K562 (cell line): ENCODE measurements around the gene RPS6KA4. TPM values are rescaled to one million over a fixed set of nuclear protein-coding genes. Genes with fewer than 3 reads are reported as not detected.
A peak's percentile ranks its signal among the peaks of the same experiment; 100 is the strongest.

Experiments
- ATAC-seq: fragments of 200-7000 bp; cut with Tn5 transposase; 3 replicates; pipeline ENCODE4 v1.9.1; 2020; ENCODE audit warnings: moderate library complexity
- BruUV-seq: library from RNA; stranded (reverse); fragments of 400-500 nt; replicated peaks from 2 replicates; lab custom pipeline; 2021; lab: Mats Ljungman, UMichigan
- CTCF ChIA-PET: fragments of 300-600 bp; formaldehyde crosslinking; extraction: SDS; loops from one replicate; lab custom pipeline; 2021; ENCODE audit warnings: low intra/inter-chr PET ratio; lab: Yijun Ruan, JAX
- POLR2A ChIA-PET: fragments of 300-600, 350-650 bp; sonication (Branson Sonifier 250); formaldehyde crosslinking; extraction: SDS; loops from one replicate; lab custom pipeline; 2021; ENCODE audit warnings: antibody characterized with exemption, inconsistent platforms; lab: Yijun Ruan, JAX
- DNase-seq, 4 experiments: peaks; one replicate each; pipeline versions ENCODE4 v3.0.0 to v3.0.0-alpha.2; 2011 to 2018; ENCODE audit warnings: low spot score in 3 of 4, mixed read lengths in 3 of 4; ENCODE audit errors: extremely low read depth in 1 of 4
- FAIRE-seq: peaks from 2 replicates; lab custom pipeline; 2011; peaks lifted over from hg19 to GRCh38; lab: Jason Lieb, UNC
- H2AFZ ChIP-seq: 2 replicates; pipeline ENCODE4 v1.6.0; 2011; ENCODE audit warnings: low read depth, low read length, control low read depth, inconsistent platforms
- H3K27ac ChIP-seq: fragments of 200-600 bp; 3 replicates; pipeline ENCODE4 v1.8.0; 2011; ENCODE audit warnings: low read depth, mild to moderate bottlenecking, control low read depth, inconsistent platforms, low read length, moderate library complexity, mixed read lengths; ENCODE audit errors: extremely low read depth
- H3K27me3 ChIP-seq, 2 experiments: fragments of 300-600 bp in 1 of 2; 2 replicates in 1 of 2; 3 replicates in 1 of 2; pipeline versions ENCODE4 v1.6.0 to v1.8.0; 2011; ENCODE audit warnings: inconsistent platforms in 2 of 2, low read length in 2 of 2, mild to moderate bottlenecking in 1 of 2, mixed read lengths in 1 of 2, moderate library complexity in 1 of 2; ENCODE audit not compliant: control insufficient read depth in 2 of 2, insufficient read depth in 2 of 2
- H3K36me3 ChIP-seq: fragments of 300-600 bp; 3 replicates; pipeline ENCODE4 v1.8.0; 2011; ENCODE audit warnings: mild to moderate bottlenecking, low read length, inconsistent platforms; ENCODE audit not compliant: control insufficient read depth, insufficient read depth
- H3K4me1 ChIP-seq, 2 experiments: fragments of 200-600 bp in 1 of 2; replicated peaks in 1 of 2; 2 replicates in 1 of 2; 3 replicates in 1 of 2; pipeline versions ENCODE4 v1.5.1 to v1.8.0; 2011; ENCODE audit warnings: inconsistent platforms in 2 of 2, low read length in 2 of 2, mild to moderate bottlenecking in 1 of 2, mixed read lengths in 1 of 2, moderate library complexity in 1 of 2; ENCODE audit not compliant: control insufficient read depth in 2 of 2, insufficient read depth in 2 of 2
- H3K4me2 ChIP-seq: 2 replicates; pipeline ENCODE4 v1.6.1; 2011; ENCODE audit warnings: low read length, control low read depth, inconsistent platforms, mixed read lengths; ENCODE audit not compliant: insufficient read depth
- H3K4me3 ChIP-seq: fragments of 200-600 bp; sonication (generic), shearing (Covaris generic); 2 replicates; pipeline ENCODE4 v1.5.1; 2016; ENCODE audit warnings: control low read depth, inconsistent platforms
- H3K79me2 ChIP-seq: fragments of 200-600 bp; 3 replicates; pipeline ENCODE4 v1.8.0; 2011; ENCODE audit warnings: low read length, inconsistent platforms; ENCODE audit not compliant: control insufficient read depth, insufficient read depth
- H3K9ac ChIP-seq, 2 experiments: 2 replicates each; pipeline versions ENCODE4 v1.6.0 to v1.6.1; 2011; ENCODE audit warnings: low read depth in 2 of 2, low read length in 2 of 2, control low read depth in 1 of 2, inconsistent platforms in 1 of 2, mild to moderate bottlenecking in 1 of 2, mixed read lengths in 1 of 2; ENCODE audit not compliant: insufficient read depth in 1 of 2
- H3K9me1 ChIP-seq: one replicate; pipeline ENCODE4 v1.6.0; 2011; ENCODE audit warnings: inconsistent platforms, mild to moderate bottlenecking, low read length, moderate library complexity; ENCODE audit not compliant: control insufficient read depth, insufficient read depth
- H3K9me3 ChIP-seq: replicated peaks from 2 replicates; pipeline ENCODE4 v1.5.1; 2011; ENCODE audit warnings: low read depth, low read length, inconsistent platforms; ENCODE audit not compliant: control insufficient read depth, insufficient read depth
- H4K20me1 ChIP-seq: replicated peaks from 2 replicates; pipeline ENCODE4 v1.6.1; 2011; ENCODE audit warnings: low read length, inconsistent platforms, mixed read lengths; ENCODE audit not compliant: control insufficient read depth, insufficient read depth
- CCNT2 ChIP-seq: IDR thresholded peaks from 2 replicates; pipeline ENCODE4 v1.6.1; 2011; ENCODE audit warnings: borderline replicate concordance, low read depth, mild to moderate bottlenecking, moderate library complexity, mixed read lengths, low read length; ENCODE audit not compliant: insufficient read length; ENCODE audit errors: extremely low read depth
- CXXC5 ChIP-seq: fragments of 250-450 bp; sonication (Bioruptor Pico); IDR thresholded peaks from 2 replicates; pipeline ENCODE4 v1.8.0; 2022; ENCODE audit warnings: inconsistent platforms, mild to moderate bottlenecking, moderate library complexity
- DDX20 ChIP-seq: fragments of 450-650 bp; IDR thresholded peaks from 2 replicates; pipeline ENCODE4 v1.6.1; 2016; ENCODE audit warnings: missing genetic modification characterization, low read depth, mild to moderate bottlenecking, missing compliant biosample characterization, moderate library complexity
- FOXA1 ChIP-seq: fragments of 450-650 bp; IDR thresholded peaks from 2 replicates; pipeline ENCODE4 v1.6.1; 2016; ENCODE audit warnings: mild to moderate bottlenecking, borderline replicate concordance
- FOXA3 ChIP-seq, 2 experiments: fragments of 450-650 bp in 1 of 2; sonication (generic) in 1 of 2; formaldehyde crosslinking; IDR thresholded peaks in 1 of 2; conservative IDR thresholded peaks in 1 of 2; 2 replicates each; pipeline versions ENCODE4 v1.4.0 to v1.8.0; 2020 to 2022; ENCODE audit warnings: mild to moderate bottlenecking in 2 of 2, missing genetic modification reagents in 1 of 2
- ILK ChIP-seq: fragments of 450-650 bp; IDR thresholded peaks from 2 replicates; pipeline ENCODE4 v1.6.1; 2016; ENCODE audit warnings: missing genetic modification characterization, low read depth, mild to moderate bottlenecking, missing compliant biosample characterization, moderate library complexity, borderline replicate concordance
- MCM5 ChIP-seq: fragments of 450-650 bp; IDR thresholded peaks from 2 replicates; pipeline ENCODE4 v1.6.1; 2016; ENCODE audit warnings: low read depth
- POLR2G ChIP-seq: fragments of 200-400 bp; formaldehyde crosslinking; IDR thresholded peaks from 2 replicates; pipeline ENCODE4 v1.6.1; 2017; ENCODE audit warnings: low read depth, mild to moderate bottlenecking, antibody characterized with exemption, low read length, moderate library complexity
- RBFOX2 ChIP-seq: fragments of 200-400 bp; formaldehyde crosslinking; IDR thresholded peaks from 2 replicates; pipeline ENCODE4 v1.6.1; 2017; ENCODE audit warnings: low read depth, mild to moderate bottlenecking, low read length, moderate library complexity
- SIRT6 ChIP-seq: IDR thresholded peaks from one replicate; pipeline ENCODE4 v1.6.1; 2012; ENCODE audit warnings: low read depth, mild to moderate bottlenecking, control low read depth, inconsistent platforms, low read length, moderate library complexity
- ZFP30 ChIP-seq: fragments of 250-450 bp; sonication (Bioruptor Pico); IDR thresholded peaks from 2 replicates; pipeline ENCODE4 v1.8.0; 2022; ENCODE audit warnings: moderate library complexity, mild to moderate bottlenecking, inconsistent platforms, borderline replicate concordance
- ZNF75A ChIP-seq: fragments of 450-650 bp; formaldehyde crosslinking; IDR thresholded peaks from 2 replicates; pipeline ENCODE4 v1.4.0; 2020; ENCODE audit warnings: mild to moderate bottlenecking
- ZNF785 ChIP-seq: fragments of 250-450 bp; sonication (Bioruptor Pico); IDR thresholded peaks from 2 replicates; pipeline ENCODE4 v1.4.0; 2020; ENCODE audit warnings: mild to moderate bottlenecking
- WGBS: fragments of 100-300 bp; shearing (Covaris generic); methylation state at CpG from one replicate; pipeline ENCODE4 v1.1.6; 2016; ENCODE audit warnings: low coverage, mixed read lengths; ENCODE audit not compliant: insufficient coverage; ENCODE audit errors: missing lambda C conversion rate; 5-methylcytosine and 5-hydroxymethylcytosine counted together
- in situ Hi-C: fragments of 300-500 bp; cut with MboI; formaldehyde crosslinking; loops from 4 replicates; pipeline ENCODE4 v1.15.0; 2018; ENCODE audit warnings: inconsistent platforms, mixed read lengths
- intact Hi-C: fragments of 100-400 bp; cut with micrococcal nuclease; formaldehyde crosslinking; loops from 2 replicates; pipeline ENCODE4 v1.14.2; 2022
- polyA plus RNA-seq, 8 experiments: library from polyadenylated mRNA; depleted of rRNA in 4 of 8; stranded (reverse) in 5 of 8; unstranded in 3 of 8; fragments of >200 nt; fragmentation: Nextera tagmentation in 2 of 8; fragmentation: Illumina TruSeq in 1 of 8; extraction: Ambion mirVana in 2 of 8; extraction: Trizol in 1 of 8; gene quantifications; 2 replicates each; pipeline versions ENCODE4 v1.2.1 to v1.2.3, GENCODE V29; 2011 to 2014; ENCODE audit warnings: inconsistent platforms in 1 of 8, missing spikeins in 1 of 8
- total RNA-seq, 7 experiments: library from RNA; depleted of rRNA in 6 of 7; stranded (reverse); fragments of >200 nt in 6 of 7; fragmentation: Illumina TruSeq in 2 of 7; extraction: Trizol in 2 of 7; gene quantifications; 2 replicates each; pipeline versions ENCODE4 v1.2.1 to v1.2.3, GENCODE V29; 2011 to 2021; ENCODE audit warnings: low replicate concordance in 1 of 7
- TF ChIP-seq, protein P1 (sequence below), 3 experiments: fragments of 200-800 bp in 1 of 3; fragments of 250-450 bp in 1 of 3; fragments of 450-650 bp in 1 of 3; sonication (Bioruptor Pico) in 1 of 3; sonication (Bioruptor generic) in 1 of 3; formaldehyde crosslinking in 1 of 3; IDR thresholded peaks; 2 replicates each; pipeline versions ENCODE4 v1.6.1 to v1.8.0; 2016 to 2022; ENCODE audit warnings: mild to moderate bottlenecking in 2 of 3, missing genetic modification characterization in 2 of 3, missing compliant biosample characterization in 1 of 3, moderate library complexity in 1 of 3
- TF ChIP-seq, protein P2 (sequence below), 2 experiments: fragments of 450-650 bp in 1 of 2; sonication (generic) in 1 of 2; formaldehyde crosslinking in 1 of 2; IDR thresholded peaks in 1 of 2; conservative IDR thresholded peaks in 1 of 2; 2 replicates each; pipeline versions ENCODE4 v1.6.1 to v1.8.1; 2016 to 2023; ENCODE audit warnings: mild to moderate bottlenecking in 2 of 2, moderate library complexity in 2 of 2, inconsistent platforms in 1 of 2, missing genetic modification reagents in 1 of 2

The RPS6KA4 gene
- total and polyA plus RNA-seq, 9 of the 15 experiments (the other 6 are each of a cell fraction or from before 2014, with no cell fraction given) = 0.15 to 23.8 (median 9.8) TPM

DNA sequence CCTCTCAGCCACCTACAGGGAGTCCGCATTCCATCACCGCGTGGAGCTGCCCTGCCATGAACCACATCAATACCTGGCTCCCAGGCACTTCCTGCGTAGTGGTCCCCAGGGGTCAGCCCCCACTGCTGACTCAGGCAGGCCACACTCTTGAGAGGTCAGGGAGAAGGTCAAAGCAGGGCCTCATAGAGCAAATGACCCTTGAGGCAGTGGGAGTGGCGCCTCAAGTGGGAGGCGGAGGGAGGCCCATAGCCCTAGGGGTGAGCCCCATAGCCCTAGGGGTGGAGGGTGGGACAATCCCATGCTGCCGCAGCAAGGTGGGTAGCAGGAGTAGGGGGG, 36.1 kb upstream of the RPS6KA4 start:
- intact Hi-C loops (no loop called here), in situ Hi-C loops (no loop called here)
- Histone ChIP-seq H2AFZ (no peak overlapping the region), H3K27ac (no peak overlapping the region), H3K9me1 (no peaks in the 10 kb centered on the region), H3K9me3 (no peaks in the 10 kb centered on the region), H3K79me2 (peaks cover 18% of the 10 kb centered on the region), H3K36me3 (peaks cover 26% of the 10 kb centered on the region; the same call in 1 of the 3 replicates), H3K9ac (peak overlapping the region in 1 of 2 experiments; percentile 87; a peak in 2 of 4 replicates), H3K27me3 (no peaks in the 10 kb centered on the region), H3K4me1 (peaks cover 10 to 41% of the 10 kb centered on the region in 2 experiments; a peak in 4 of 5 replicates), H3K4me2 (no peak overlapping the region; the same call in 1 of the 2 replicates), H3K4me3 (no peak overlapping the region), H4K20me1 (no peaks in the 10 kb centered on the region)
- BruUV-seq = no TSS peak
- ChIA-PET CTCF (no interaction called here), POLR2A (interaction anchor here (0.5 to 1.2 kb wide), 5 partner anchors 8 to 661 kb away, joined by 3 to 15 read pairs (median 3); no protein-coding TSS in a partner anchor)
- FAIRE-seq (peak; percentile 42), ATAC-seq (peak; percentile 32), DNase-seq (peak; percentile 42 to 58 (median 44))
- WGBS = 57% methylated on average over 7 of the region's 7 CpGs
- TF ChIP-seq ZFP30 (no peak), FOXA1 (no peak), FOXA3 (CRISPR knock-in tag; conservative IDR thresholded peaks at IDR 0.05 in 1 of 2, IDR thresholded peaks at IDR 0.05 in 1 of 2) (no peak), ILK (tag) (no peak), ZNF75A (no peak), RBFOX2 (peak; percentile 55; the same call in 1 of the 2 replicates), DDX20 (tag) (no peak), SIRT6 (no peak), CXXC5 (CRISPR knock-in tag) (no peak), MCM5 (no peak), POLR2G (peak; percentile 40), ZNF785 (no peak), CCNT2 (no peak)
- TF ChIP-seq, protein P1, sequence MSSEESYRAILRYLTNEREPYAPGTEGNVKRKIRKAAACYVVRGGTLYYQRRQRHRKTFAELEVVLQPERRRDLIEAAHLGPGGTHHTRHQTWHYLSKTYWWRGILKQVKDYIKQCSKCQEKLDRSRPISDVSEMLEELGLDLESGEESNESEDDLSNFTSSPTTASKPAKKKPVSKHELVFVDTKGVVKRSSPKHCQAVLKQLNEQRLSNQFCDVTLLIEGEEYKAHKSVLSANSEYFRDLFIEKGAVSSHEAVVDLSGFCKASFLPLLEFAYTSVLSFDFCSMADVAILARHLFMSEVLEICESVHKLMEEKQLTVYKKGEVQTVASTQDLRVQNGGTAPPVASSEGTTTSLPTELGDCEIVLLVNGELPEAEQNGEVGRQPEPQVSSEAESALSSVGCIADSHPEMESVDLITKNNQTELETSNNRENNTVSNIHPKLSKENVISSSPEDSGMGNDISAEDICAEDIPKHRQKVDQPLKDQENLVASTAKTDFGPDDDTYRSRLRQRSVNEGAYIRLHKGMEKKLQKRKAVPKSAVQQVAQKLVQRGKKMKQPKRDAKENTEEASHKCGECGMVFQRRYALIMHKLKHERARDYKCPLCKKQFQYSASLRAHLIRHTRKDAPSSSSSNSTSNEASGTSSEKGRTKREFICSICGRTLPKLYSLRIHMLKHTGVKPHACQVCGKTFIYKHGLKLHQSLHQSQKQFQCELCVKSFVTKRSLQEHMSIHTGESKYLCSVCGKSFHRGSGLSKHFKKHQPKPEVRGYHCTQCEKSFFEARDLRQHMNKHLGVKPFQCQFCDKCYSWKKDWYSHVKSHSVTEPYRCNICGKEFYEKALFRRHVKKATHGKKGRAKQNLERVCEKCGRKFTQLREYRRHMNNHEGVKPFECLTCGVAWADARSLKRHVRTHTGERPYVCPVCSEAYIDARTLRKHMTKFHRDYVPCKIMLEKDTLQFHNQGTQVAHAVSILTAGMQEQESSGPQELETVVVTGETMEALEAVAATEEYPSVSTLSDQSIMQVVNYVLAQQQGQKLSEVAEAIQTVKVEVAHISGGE (CRISPR knock-in tag; IDR thresholded peaks at IDR 0.05) = no peak
- TF ChIP-seq, protein P2, sequence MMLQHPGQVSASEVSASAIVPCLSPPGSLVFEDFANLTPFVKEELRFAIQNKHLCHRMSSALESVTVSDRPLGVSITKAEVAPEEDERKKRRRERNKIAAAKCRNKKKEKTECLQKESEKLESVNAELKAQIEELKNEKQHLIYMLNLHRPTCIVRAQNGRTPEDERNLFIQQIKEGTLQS (IDR thresholded peaks at IDR 0.05) = 0 out of 2 replicates have a peak, but pooled peaks have one; percentile 12
- TF ChIP-seq, protein P2 (CRISPR knock-in tag; conservative IDR thresholded peaks at IDR 0.05) = no peak
